Retina (tissue), 1 donor: Measurements from ENCODE around the gene ASB7.
"Not testable (repeated sequence)": the region's sequence is repeated elsewhere in the genome, so short reads cannot be mapped to it uniquely, and the experiment has no call there.

Experiments
- DNase-seq: peaks from one replicate; pipeline ENCODE4 v3.0.0-alpha.2; 2016

ASB7 gene

DNA sequence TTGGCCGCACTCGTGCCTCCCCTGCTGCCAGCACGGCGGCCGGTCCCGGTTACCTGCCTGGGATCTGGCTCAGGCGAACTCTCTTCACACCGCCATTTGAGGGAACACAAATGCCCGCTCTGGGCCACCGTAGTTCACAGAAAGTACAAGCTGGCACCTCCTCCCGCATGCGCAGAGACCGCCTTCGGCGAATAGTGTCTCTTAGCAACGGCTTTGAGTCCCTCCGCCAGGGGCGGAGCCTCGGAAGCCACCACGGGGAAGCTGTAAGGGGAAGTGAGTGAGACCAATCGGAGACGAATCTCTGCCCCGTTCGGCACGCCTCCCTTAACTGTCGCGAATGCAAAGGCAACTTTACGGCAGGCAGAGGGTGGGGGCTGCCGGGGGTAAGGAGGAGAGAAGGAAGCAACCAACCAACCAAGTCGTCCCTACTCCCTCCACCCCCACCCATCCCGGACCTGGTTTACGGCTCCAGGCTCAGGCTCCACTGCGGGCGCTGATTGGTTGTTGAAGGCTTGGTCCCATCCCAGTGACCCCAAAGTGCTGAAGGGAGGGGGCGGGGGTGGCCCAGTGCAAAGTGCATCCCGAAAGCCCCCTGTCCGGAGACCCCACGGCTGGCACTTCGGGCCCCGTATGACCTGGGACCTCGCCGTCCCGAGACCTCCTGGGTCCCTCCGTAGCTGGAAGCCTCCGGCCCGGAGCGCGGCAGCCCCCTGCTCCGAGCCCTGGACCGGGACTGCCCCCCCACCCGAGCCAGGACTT lies at the start of gene ASB7, which contains the start of gene LINS1:
Gene ASB7 (plus strand): TSS at position 526 of the 759 bp plus-strand sequence. CDS start 9,628 bp downstream, outside the sequence.
Gene LINS1 (minus strand): TSS at position 121 of the 759 bp plus-strand sequence. CDS start 21,342 bp downstream, outside the sequence.
- peak; percentile 98 for DNase-seq

DNA sequence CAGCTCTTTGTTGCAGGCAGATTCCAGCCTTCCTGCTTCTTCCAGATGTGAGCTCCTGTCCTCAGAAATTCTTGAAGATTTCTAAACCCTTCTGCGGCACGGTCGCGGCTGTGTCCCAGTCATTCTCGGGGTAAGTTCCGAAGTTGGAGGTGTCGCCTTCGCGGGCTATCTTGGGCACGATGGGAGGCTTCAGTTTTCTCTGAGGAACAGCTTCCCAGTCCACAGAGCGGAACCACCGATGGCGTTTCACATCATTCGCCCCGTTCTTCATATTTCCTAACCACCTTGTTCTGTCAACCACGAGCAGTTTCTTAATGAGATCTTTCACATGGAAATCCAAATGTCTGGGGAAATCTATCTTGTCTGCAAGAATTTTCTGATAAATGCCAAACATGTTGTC lies 48.9 kb upstream of the ASB7 start:
- DNase-seq = no peak

GRCh38 chr15:100558771-100559254 lies 43.6 kb upstream of the ASB7 start:
- DNase-seq = no peak

GRCh38 chr15:100559330-100559729 lies 43.1 kb upstream of the ASB7 start:
- DNase-seq = no peak

GRCh38 chr15:100560323-100560722 lies 42.1 kb upstream of the ASB7 start:
- DNase-seq = no peak

DNA sequence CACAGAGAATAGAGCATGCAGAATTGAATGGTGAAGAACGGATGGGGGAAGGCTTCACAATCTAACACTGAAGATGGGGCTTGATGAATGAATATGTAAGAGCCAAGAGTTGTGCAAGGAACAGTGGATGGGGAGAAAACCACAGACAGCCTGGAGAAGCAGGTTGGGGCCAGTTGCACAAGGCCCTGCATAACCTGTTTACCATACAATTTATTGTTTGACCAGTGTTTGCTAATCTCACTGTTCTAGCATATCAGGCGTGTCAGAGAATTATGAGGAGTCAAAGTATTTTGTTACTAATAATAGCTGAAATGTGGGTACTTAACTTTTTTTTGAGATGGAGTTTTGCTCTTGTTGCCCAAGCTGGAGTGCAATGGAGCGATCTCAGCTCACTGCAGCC lies 36.8 kb upstream of the ASB7 start:
- DNase-seq = no peak

DNA sequence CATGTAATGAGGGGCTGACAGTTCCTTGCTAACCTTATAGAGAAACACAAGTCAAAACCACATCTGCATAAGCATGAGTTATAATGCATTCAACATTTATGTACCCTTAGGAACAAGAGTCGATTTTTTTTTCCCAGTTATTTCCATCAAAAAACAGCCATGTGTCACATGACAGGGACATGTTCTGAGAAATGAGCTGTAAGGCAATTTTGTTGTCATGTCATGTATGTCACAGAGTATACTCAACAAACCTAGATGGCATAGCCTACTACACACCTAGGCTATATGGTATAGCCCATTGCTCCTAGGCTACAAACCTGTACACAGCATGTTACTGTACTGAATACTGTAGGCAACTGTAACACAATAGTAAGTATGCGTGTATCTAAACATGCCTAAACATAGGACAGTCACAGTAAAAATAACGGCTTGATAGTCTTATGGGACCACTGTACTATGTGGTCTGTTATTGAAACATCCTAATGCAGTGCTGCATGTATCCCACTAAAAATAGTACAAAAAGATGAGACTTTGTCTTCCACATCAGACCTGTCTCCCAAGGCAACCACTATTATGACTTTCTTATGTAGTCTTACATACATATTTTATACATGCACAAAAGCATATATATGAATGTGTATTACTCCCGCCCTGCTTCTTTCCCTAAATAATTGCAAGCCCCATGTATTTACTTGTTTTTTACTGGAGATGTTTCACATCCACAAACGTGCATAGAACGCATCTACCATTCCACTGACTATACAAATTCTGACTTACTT lies 35.4 kb upstream of the ASB7 start:
- no peak for DNase-seq

DNA sequence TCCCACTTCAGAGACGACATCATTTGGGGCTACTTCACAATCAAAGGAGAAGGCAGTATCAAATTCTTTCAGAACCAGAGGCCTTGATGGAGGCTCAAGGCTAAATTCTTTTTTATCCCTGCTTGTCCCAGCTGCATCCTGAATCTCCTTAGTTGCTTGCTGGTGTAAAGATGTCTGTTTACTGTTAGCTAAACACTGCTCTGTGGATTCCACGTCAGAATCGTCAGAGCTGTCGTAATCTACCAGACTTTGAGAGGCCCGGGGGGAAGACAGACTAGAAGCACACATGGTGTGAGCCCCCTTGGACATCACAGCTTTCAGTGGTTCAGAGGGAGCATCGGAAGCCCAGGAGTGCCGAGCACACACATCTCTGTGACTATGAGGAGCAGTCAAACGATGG lies 33.0 kb upstream of the ASB7 start:
- DNase-seq = no peak

GRCh38 chr15:100570275-100570674 lies 32.1 kb upstream of the ASB7 start:
- no peak for DNase-seq

DNA sequence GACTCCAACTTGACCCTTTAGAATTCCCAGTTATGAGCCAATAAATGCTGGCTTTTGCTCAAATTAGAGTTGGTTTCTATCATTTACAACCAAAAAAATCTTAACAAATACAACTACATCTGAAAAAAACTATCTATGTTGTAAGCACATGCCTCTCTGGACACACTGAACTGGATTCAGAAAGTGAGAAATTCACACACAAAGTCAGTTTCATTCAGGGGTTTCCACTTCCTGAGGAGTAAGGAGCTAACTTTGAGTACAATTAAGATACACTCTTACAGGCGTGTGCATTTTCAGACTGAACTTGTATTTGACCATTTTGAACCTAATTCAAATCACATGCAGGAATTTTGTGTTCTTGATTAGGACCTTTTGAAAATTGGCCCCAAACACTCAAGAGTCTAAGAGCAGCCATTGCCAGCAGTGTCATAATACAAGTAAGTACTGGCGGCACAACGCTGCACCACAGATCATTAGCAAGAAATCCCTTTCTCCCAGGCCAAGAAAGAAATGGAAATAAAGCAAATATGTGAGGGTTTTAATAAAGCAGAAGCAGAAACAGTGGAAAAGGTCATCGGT lies 31.6 kb upstream of the ASB7 start:
- DNase-seq = no peak

DNA sequence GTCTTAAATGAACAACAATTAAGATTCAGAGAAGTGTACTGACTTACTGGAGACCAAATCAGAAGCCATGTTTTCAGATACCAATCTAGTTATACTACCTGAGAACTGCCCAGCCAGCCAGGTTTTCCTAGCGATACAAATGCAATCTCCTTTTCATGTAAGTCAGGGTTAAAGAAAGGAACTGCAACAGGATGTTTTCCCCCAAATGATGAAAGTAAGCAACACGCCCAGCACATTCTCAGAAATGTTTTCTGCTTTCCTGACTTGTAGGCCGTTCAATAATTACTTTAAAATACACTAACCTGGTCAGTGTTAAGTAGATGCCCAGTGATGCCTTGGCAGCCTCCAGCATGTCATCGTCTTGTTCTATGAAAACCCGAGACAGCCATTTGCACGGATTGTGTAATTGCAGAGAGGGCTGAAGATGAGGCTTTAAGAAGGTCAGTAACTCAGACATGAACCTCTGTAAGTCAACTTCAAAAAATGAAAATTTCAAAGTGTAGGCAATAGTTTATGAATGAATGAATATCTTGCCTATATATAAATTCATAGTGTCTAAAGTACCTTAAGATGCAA lies 30.7 kb upstream of the ASB7 start:
- no peak for DNase-seq

DNA sequence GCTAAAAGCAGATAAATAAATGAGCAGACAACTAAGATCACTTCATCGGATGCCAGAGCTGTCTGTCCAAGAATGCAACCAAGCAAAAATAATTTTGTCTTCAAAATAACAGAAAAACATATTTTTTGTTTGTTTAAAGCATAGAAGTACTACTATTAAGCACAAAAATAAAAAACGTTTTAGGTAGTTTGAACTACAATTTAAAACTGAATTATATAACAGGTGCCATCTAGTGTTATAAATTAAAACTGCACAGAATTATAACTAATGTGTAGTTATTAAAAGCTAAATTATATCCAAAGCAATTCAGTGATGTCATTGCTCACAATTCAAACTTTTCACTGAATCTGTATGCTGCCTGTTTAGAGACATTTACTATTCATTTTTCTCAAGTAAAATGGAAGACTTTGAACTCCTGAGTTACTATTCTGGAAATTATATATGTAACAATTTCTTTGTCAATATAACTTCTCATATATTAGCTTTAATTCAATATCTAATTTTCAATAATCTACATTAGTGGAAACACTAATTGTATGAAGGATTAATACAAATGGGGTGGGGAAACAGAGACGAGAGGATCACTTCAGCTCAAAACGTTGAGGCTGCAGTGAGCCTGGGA lies 29.9 kb upstream of the ASB7 start:
- DNase-seq = peak; percentile 9

DNA sequence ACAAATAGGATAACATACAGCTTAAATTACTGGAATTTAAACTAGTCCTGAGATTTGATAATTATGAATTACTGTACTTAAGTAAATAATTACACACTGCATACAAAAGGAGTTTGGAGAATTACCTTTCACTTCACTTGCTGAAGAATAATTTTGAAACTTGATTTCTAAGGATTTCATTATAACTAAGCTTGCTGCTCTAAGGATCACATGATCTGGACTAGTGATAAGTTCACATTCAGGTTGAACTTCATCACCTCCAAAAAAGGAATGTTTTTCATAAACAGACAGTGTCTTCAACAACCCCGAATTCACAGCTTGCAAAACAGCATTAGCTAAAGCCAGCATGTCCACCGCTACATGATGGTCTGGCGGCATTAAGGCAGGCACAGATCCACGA lies 28.9 kb upstream of the ASB7 start:
- DNase-seq = no peak

DNA sequence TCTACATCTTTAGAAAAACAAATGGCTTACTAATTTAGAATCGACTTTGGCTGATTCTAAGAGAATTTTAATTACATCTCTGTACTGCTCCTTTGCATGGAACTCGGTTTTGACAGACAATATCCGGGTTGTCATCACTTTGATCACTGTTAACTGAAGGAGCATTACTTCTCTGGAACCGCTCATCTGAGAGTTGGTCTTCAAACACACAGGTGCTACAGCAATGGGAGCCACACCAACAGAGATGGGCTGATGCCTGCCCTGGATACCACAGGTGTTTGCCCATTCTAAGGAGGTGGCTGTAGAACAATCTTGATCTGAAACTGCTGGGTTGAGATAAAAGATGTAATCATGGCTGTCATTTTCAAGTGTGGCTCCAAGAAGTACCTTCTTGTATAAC lies 22.0 kb upstream of the ASB7 start:
- no peak for DNase-seq

DNA sequence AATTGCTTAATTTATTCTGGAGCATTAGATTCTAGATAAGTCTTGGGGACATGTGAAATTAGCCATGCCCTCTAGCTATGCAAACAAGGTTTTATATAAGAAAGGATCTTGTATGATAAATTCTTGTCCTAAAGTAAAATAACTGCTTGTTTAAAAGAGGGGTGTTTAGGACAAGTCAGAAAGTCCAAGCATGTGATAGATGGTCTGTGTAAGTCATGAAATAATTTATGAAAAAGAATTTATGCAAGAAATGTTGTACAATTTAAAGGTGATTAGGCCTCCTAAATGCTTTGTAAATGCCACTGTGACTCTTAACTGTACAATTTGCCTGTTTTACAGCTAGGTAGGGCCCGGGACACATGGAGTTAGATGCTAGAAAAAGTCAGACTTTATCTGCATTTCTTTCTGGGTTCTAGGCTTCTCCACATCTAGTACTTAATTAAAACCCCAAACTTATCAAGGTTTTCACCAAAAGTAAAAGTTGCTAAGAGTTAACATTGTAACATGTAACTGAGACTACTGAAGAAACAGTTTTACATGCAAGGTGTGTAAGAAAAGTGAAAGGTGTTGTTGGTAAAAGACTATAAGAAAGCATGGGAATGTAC lies 13.6 kb upstream of the ASB7 start:
- no peak for DNase-seq

DNA sequence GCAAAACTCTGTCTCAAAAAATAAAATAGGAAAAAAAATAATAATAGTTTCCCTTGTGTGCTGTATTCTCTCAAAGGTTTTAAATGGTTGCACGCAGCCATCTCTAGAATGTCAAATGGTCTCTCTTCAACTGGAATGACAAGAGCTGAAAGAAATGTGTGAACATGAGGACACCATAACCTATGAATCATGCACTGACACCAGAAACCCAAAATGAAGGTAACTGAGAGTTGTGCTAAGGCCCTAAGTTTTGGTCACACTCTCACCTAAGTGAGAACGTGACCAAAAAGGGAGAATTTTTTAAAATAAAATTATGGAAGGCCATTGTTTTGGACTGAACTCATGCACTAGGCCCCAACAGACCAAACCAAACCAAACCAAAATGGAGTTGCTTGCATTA lies 11.2 kb upstream of the ASB7 start:
- DNase-seq = not testable (repeated sequence)

DNA sequence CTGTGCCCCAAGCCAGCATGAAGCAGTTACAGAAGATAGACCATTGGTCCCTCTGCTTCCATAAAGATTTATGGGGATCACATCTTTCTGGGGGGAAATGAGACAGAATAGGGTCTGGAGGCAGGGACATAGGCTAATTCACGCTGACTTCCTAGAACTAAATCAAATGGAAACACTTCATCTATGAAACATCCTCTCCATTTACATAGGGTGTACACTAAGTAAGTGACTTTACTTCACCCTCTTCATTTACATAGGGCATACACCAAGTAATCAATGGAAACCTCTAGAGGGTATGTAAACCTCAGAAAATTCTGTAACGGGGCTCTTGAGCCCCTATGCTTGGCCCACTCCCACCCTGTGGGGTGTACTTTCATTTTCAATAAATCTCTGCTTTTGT lies 10.6 kb upstream of the ASB7 start:
- no peak for DNase-seq

- no peak for DNase-seq
Observed at GRCh38 chr15:100592898-100593297, 9.5 kb upstream of the ASB7 start.

DNA sequence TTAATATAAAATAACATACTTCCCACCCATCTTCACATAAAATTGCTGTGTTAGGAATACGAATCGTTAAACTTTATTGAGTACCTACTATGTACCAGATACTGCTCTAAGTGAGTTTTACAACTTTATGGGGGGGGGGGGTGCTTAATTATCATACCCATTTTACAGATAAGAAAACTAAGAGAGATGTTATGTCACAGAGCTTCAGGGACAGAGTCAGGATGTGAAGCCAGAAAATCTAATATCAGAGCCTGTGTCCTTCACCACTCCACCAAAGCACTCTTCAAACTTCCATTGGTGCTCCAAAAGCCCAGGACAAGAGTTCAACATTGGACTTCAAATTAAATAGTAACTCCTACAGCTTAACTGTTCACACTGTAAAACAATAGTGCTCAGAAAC lies 9.0 kb upstream of the ASB7 start:
- no peak for DNase-seq

DNA sequence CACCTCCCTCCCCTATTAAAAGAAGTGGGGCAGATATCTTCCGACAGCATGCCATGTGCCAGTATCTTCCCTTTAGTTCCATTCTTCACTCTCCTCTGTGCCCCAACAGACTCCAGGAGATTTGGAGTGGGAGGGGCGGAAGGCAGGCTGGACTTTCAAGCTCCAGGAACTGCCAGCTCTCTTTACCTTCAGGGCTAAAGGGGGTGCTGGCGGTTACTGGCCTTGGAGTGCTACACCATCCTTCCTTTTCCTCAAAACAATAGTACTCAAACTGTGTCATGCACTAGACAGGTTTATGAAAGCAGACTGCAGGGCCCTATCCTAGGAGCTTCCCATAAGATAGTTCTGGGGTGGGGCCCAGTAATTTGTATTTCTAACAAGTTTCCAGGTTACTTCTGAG lies 6.4 kb upstream of the ASB7 start:
- DNase-seq = no peak

DNA sequence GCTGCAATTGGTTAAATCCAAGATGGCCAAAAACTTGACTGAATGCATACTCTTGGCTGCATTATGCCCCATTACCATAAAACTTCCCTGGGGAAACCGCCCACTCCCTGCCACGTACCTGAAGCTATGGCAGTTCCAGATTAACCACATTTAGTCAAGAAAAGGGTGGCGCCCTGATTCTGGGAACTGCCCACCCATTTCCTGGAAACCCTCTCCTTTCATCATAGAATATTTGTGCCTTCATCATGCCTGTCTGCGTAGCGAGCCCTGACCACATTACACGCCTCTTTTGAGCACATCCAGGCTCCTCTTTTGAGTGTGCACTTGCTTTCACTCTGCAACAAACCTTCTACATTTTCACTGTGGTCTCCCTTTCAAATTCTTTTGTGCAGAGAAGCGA lies 5.6 kb upstream of the ASB7 start:
- no peak for DNase-seq

DNA sequence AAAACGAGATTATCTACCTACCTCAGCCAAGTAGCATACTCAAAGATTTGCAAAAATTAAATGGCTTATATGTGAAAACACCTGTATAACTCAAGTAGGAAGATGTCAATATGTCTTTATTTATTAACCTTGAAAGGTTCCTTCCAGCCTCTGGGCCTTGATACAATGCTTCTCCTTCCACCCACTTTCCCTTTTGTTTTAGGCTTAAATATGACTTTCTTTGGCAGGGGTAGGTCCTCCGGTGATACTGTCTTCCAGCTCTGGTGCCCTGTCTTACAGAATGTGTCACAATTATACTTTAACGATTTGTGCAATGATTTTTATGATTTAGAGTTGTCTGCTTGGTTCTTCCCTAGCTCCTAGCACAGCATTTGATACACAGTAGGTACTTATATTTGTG lies 4.5 kb upstream of the ASB7 start:
- DNase-seq = no peak
